Measurements from ENCODE around the gene AFF3. TPM values are rescaled to one million over a fixed set of nuclear protein-coding genes. Genes with fewer than 3 reads are reported as not detected.
"Not testable (repeated sequence)": the region's sequence is repeated elsewhere in the genome, so short reads cannot be mapped to it uniquely, and the experiment has no call there.

Gene AFF3
- total and polyA plus RNA-seq, 2 experiments from 2014 or later, result 12.0 to 12.8 TPM

DNA sequence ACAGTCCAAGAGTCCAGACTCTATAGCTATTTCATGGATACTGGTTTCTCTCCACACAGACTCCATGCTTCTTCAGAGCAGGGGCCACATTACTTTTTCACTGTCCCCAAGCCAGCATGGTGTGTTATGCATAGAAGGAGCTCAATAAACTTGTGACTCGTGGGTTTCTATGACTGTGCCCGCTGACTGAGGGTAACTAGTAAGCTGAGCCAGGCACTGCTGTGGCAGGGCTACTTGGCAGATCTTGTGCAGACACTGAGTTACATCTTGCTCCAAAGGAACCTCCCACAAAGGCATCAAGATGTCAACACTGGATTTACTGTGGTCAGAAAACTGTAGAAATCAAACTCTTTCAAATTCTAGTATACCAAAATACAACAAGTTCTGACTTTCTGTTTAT, 56.6 kb downstream of the AFF3 start:
- not testable (repeated sequence) for H3K4me3 ChIP-seq; H3K36me3 ChIP-seq; DNase-seq (ENCODE audit: low read depth in 1 of 2, low spot score in 1 of 2); H3K27me3 ChIP-seq; H3K27ac ChIP-seq; H3K9me3 ChIP-seq (ENCODE audit: low read depth)
- peaks cover 13% of the 10 kb centered on the region for H3K4me1 ChIP-seq (ENCODE audit: low read depth)

GRCh38 chr2:100083421-100084216, 58.8 kb downstream of the AFF3 start:
- H3K27me3 ChIP-seq; H3K36me3 ChIP-seq; DNase-seq (ENCODE audit: low read depth in 1 of 2, low spot score in 1 of 2); H3K4me3 ChIP-seq; H3K9me3 ChIP-seq (ENCODE audit: low read depth): not testable (repeated sequence)
- peaks cover 23% of the 10 kb centered on the region for H3K4me1 ChIP-seq (ENCODE audit: low read depth)
- H3K27ac ChIP-seq, result peak overlapping the region; percentile 96

GRCh38 chr2:100082302-100082978, 60.0 kb downstream of the AFF3 start:
- H3K36me3 ChIP-seq; H3K27me3 ChIP-seq; H3K4me3 ChIP-seq; H3K9me3 ChIP-seq (ENCODE audit: low read depth): not testable (repeated sequence)
- peak in 1 of 2 donors; percentile 40 for DNase-seq (ENCODE audit: low read depth in 1 of 2, low spot score in 1 of 2)
- Histone ChIP-seq H3K27ac (peak overlapping the region; percentile 96), H3K4me1 (ENCODE audit: low read depth) (peaks cover 23% of the 10 kb centered on the region)

DNA sequence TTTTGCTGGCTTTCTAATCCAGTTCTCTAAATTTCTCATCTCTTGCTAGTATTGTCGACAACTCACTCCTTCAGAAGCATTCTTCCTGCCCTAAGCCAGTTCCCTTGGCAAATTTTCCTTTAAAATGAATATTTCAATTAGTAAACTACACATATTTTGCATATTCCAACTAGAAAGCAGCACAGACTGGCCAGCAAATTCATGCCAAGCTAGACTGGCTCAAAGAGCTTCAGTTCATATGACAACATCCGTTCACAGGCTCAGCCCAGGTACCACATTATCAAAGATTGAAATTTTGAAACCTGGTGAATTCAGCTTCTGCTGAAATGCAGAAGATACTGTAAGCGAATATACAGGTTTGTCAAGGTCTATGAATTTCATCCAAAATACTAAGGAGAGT, 64.5 kb downstream of the AFF3 start:
- H3K9me3 ChIP-seq (ENCODE audit: low read depth), result no peaks in the 10 kb centered on the region
- no peaks in the 10 kb centered on the region for H3K36me3 ChIP-seq
- no peak for TF ChIP-seq CTCF (IDR thresholded peaks at IDR 0.05; ENCODE audit: low read depth, low read length)
- H3K4me1 ChIP-seq (ENCODE audit: low read depth), result peaks cover 41% of the 10 kb centered on the region
- H3K27ac ChIP-seq, result no peak overlapping the region
- no peak for DNase-seq (ENCODE audit: low read depth in 1 of 2, low spot score in 1 of 2)
- H3K27me3 ChIP-seq, result no peaks in the 10 kb centered on the region
- H3K4me3 ChIP-seq, result no peak overlapping the region

DNA sequence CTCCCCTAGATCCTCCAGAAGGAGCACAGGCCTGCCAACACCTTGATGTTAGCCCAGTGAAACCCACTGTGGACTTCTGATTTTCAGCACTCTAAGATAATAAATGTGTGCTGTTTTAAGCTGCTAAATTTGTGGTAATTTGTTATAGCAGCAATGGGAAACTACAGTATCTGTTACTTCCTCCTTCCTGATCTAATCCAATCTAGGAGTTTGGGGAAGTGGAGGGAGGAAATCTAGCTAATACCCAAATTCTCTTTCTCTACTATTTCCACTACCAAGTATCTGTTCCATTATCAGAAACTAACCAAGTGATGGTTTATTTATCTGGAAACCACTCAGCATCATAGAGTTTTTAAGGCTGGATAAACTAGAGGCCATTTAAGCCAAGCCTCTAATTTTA, 64.9 kb downstream of the AFF3 start:
- no peak for DNase-seq (ENCODE audit: low read depth in 1 of 2, low spot score in 1 of 2)
- H3K4me3 ChIP-seq, result no peak overlapping the region
- H3K9me3 ChIP-seq (ENCODE audit: low read depth), result no peaks in the 10 kb centered on the region
- H3K27ac ChIP-seq, result no peak overlapping the region
- no peaks in the 10 kb centered on the region for H3K36me3 ChIP-seq
- no peaks in the 10 kb centered on the region for H3K27me3 ChIP-seq
- no peak for TF ChIP-seq CTCF (IDR thresholded peaks at IDR 0.05; ENCODE audit: low read depth, low read length)
- H3K4me1 ChIP-seq (ENCODE audit: low read depth), result peaks cover 41% of the 10 kb centered on the region

DNA sequence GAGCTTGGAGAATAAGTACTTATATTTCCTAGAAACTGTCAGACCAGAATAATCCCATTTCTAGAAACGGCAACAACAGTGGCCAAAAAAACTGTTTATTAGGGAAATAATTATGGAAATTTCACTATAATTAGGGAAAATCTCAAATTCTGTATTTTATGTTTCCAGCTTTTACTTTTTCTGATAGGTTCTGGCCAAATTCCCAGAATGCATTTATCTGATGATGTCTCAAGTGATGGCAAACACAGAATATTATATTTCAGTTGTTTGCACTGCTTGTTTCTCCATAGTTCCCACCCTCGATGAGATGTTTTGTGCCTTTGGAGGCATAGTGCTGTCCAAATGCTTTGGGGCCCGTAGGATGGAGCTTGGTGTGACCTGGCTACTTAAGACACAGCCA, 66.9 kb downstream of the AFF3 start:
- no peaks in the 10 kb centered on the region for H3K27me3 ChIP-seq
- peaks cover 37% of the 10 kb centered on the region for H3K4me1 ChIP-seq (ENCODE audit: low read depth)
- no peak overlapping the region for H3K4me3 ChIP-seq
- no peak for DNase-seq (ENCODE audit: low read depth in 1 of 2, low spot score in 1 of 2)
- TF ChIP-seq CTCF (IDR thresholded peaks at IDR 0.05; ENCODE audit: low read depth, low read length), result no peak
- H3K36me3 ChIP-seq, result no peaks in the 10 kb centered on the region
- no peaks in the 10 kb centered on the region for H3K9me3 ChIP-seq (ENCODE audit: low read depth)
- H3K27ac ChIP-seq, result no peak overlapping the region

DNA sequence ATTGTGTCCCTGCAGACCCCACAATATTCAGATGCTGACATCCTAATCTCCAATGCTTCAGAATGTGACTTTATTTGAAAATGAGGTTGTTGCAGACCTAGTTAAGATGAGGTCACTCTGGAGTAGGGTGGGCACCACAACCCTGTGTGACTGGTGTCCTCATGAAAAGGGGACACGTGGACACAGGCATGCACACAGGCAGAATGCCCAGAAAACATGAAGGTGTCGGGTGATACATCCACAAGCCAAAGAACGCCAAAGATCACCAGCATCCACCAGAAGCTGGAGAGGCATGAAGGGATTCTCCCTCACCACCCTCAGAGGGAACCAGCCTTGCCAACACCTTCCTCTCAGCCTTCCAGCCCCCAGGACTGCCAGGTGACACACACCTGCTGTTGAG, 69.3 kb downstream of the AFF3 start:
- Histone ChIP-seq H3K4me3 (no peak overlapping the region), H3K4me1 (ENCODE audit: low read depth) (peaks cover 33% of the 10 kb centered on the region), H3K27ac (peak overlapping the region; percentile 60), H3K9me3 (ENCODE audit: low read depth) (no peaks in the 10 kb centered on the region), H3K27me3 (no peaks in the 10 kb centered on the region), H3K36me3 (no peaks in the 10 kb centered on the region)
- DNase-seq (ENCODE audit: low read depth in 1 of 2, low spot score in 1 of 2), result no peak
- TF ChIP-seq CTCF (IDR thresholded peaks at IDR 0.05; ENCODE audit: low read depth, low read length), result no peak

Measured in cardiac muscle cell (in vitro differentiated cells and primary cell).